Peyer's patch (tissue), 4 donors: Measurements from ENCODE around the gene RBMS1. TPM values are rescaled to one million over a fixed set of nuclear protein-coding genes. Genes with fewer than 3 reads are reported as not detected.

Source experiments
- DNase-seq, 3 donors: peaks; one replicate each; pipeline ENCODE4 v3.0.0-alpha.2; 2017 to 2019
- H3K27ac ChIP-seq, 4 donors: fragments of 200-600 bp; sonication (generic); one replicate each; pipeline ENCODE4 v1.5.1; 2016 to 2019
- H3K27me3 ChIP-seq, 2 donors: fragments of 200-600 bp; sonication (generic); one replicate each; pipeline ENCODE4 v1.5.1; 2019
- H3K36me3 ChIP-seq, 3 donors: fragments of 200-600 bp; sonication (generic); one replicate each; pipeline ENCODE4 v1.5.1; 2016 to 2019
- H3K4me1 ChIP-seq, 4 donors: fragments of 200-600 bp; sonication (generic); one replicate each; pipeline ENCODE4 v1.5.1; 2016 to 2019
- H3K4me3 ChIP-seq, 4 donors: fragments of 200-600 bp; sonication (generic); 1 replicate in 3 of 4; 2 replicates in 1 of 4; pipeline ENCODE4 v1.5.1; 2016 to 2019; ENCODE audit warnings: mild to moderate bottlenecking in 1 of 4
- H3K9me3 ChIP-seq, 4 donors: fragments of 200-600 bp; sonication (generic); one replicate each; pipeline ENCODE4 v1.5.1; 2016 to 2019; ENCODE audit warnings: mild to moderate bottlenecking in 1 of 4
- CTCF ChIP-seq, 6 experiments: fragments of 450-650 bp in 4 of 6; fragments of 200-600 bp in 2 of 6; sonication (generic) in 1 of 6; IDR thresholded peaks; one replicate each; pipeline ENCODE4 v1.5.1; 2017 to 2019; ENCODE audit warnings: antibody characterized with exemption in 6 of 6, mild to moderate bottlenecking in 3 of 6, moderate library complexity in 1 of 6
- POLR2A ChIP-seq, 2 donors: fragments of 450-650 bp; IDR thresholded peaks; one replicate each; pipeline ENCODE4 v1.5.1; 2017; ENCODE audit warnings: antibody characterized with exemption in 2 of 2, mild to moderate bottlenecking in 2 of 2, moderate library complexity in 2 of 2
- total RNA-seq, 4 donors: library from RNA; depleted of rRNA; stranded (reverse); fragments of >200 nt; gene quantifications; one replicate each; pipeline ENCODE4 v1.1.0, GENCODE V29; 2016

The RBMS1 gene
- total RNA-seq = 10 to 100 TPM; 10.5 to 41.3 (median 18.5) TPM

GRCh38 chr2:160493227-160494028 lies at the start of gene RBMS1:
TSS of gene RBMS1 (minus strand) at chr2:160493807. CDS start at chr2:160493363, 444 bp downstream.
- H3K27ac ChIP-seq = peak within 1 kb of the TSS; percentile 84 to 91 (median 88)
- no peaks in the 10 kb centered on the region for H3K36me3 ChIP-seq
- no peaks in the 10 kb centered on the region for H3K9me3 ChIP-seq
- TF ChIP-seq CTCF (IDR thresholded peaks at IDR 0.05) = no peak
- TF ChIP-seq POLR2A (IDR thresholded peaks at IDR 0.05) = no peak
- peaks cover 0 to 6% (median 0%) of the 10 kb centered on the region in 4 donors for H3K4me1 ChIP-seq
- no peaks in the 10 kb centered on the region for H3K27me3 ChIP-seq
- peak within 1 kb of the TSS; percentile 67 to 76 (median 71) for H3K4me3 ChIP-seq
- peak; percentile 25 to 66 (median 59) for DNase-seq

GRCh38 chr2:160541745-160542144 lies 48.1 kb upstream of the RBMS1 start:
- TF ChIP-seq CTCF (IDR thresholded peaks at IDR 0.05) = no peak
- no peak for TF ChIP-seq POLR2A (IDR thresholded peaks at IDR 0.05)
- Histone ChIP-seq H3K27me3 (no peaks in the 10 kb centered on the region), H3K9me3 (no peaks in the 10 kb centered on the region), H3K4me1 (no peaks in the 10 kb centered on the region), H3K36me3 (no peaks in the 10 kb centered on the region), H3K27ac (no peak overlapping the region), H3K4me3 (no peak overlapping the region)
- DNase-seq = no peak

GRCh38 chr2:160538559-160539355 lies 45.1 kb upstream of the RBMS1 start:
- TF ChIP-seq POLR2A (IDR thresholded peaks at IDR 0.05) = no peak
- TF ChIP-seq CTCF (IDR thresholded peaks at IDR 0.05) = no peak
- Histone ChIP-seq H3K4me3 (no peak overlapping the region), H3K4me1 (no peaks in the 10 kb centered on the region), H3K27me3 (no peaks in the 10 kb centered on the region), H3K36me3 (no peaks in the 10 kb centered on the region), H3K27ac (no peak overlapping the region), H3K9me3 (no peaks in the 10 kb centered on the region)
- DNase-seq = no peak

GRCh38 chr2:160538115-160538514 lies 44.5 kb upstream of the RBMS1 start:
- H3K36me3 ChIP-seq = no peaks in the 10 kb centered on the region
- TF ChIP-seq POLR2A (IDR thresholded peaks at IDR 0.05) (no peak), CTCF (IDR thresholded peaks at IDR 0.05) (no peak)
- H3K27me3 ChIP-seq = no peaks in the 10 kb centered on the region
- no peaks in the 10 kb centered on the region for H3K9me3 ChIP-seq
- DNase-seq = no peak
- no peak overlapping the region for H3K4me3 ChIP-seq
- no peak overlapping the region for H3K27ac ChIP-seq
- H3K4me1 ChIP-seq = no peaks in the 10 kb centered on the region

GRCh38 chr2:160534996-160535395 lies 41.4 kb upstream of the RBMS1 start:
- no peak for TF ChIP-seq POLR2A (IDR thresholded peaks at IDR 0.05)
- TF ChIP-seq CTCF (IDR thresholded peaks at IDR 0.05) = no peak
- no peak for DNase-seq
- no peaks in the 10 kb centered on the region for H3K27me3 ChIP-seq
- no peaks in the 10 kb centered on the region for H3K9me3 ChIP-seq
- H3K36me3 ChIP-seq = no peaks in the 10 kb centered on the region
- no peak overlapping the region for H3K27ac ChIP-seq
- no peaks in the 10 kb centered on the region for H3K4me1 ChIP-seq
- H3K4me3 ChIP-seq = no peak overlapping the region
